Adrenal gland (tissue), 12 donors: ENCODE data around the gene CAMTA1. TPM values are rescaled to one million over a fixed set of nuclear protein-coding genes. Genes with fewer than 3 reads are reported as not detected.
A peak's percentile ranks its signal among the peaks of the same experiment; 100 is the strongest.

Experiments
- DNase-seq, 7 donors: peaks; one replicate each; pipeline ENCODE4 v3.0.0-alpha.2; 2019 to 2020
- H3K27ac ChIP-seq, 5 donors: fragments of 200-600 bp; sonication (generic) in 4 of 5; 1 replicate in 3 of 5; 2 replicates in 2 of 5; pipeline versions ENCODE4 v1.5.1 to v1.8.0; 2016 to 2020; ENCODE audit warnings: mild to moderate bottlenecking in 1 of 5
- H3K27me3 ChIP-seq: fragments of 200-600 bp; 2 replicates; pipeline ENCODE4 v1.8.0; 2021
- H3K36me3 ChIP-seq, 2 donors: fragments of 200-600 bp; replicated peaks in 1 of 2; 1 replicate in 1 of 2; 2 replicates in 1 of 2; pipeline versions ENCODE4 v1.5.1 to v1.8.0; 2018 to 2022
- H3K4me1 ChIP-seq, 2 donors: fragments of 200-600 bp; replicated peaks in 1 of 2; 1 replicate in 1 of 2; 2 replicates in 1 of 2; pipeline versions ENCODE4 v1.5.1 to v1.8.0; 2018 to 2021
- H3K4me3 ChIP-seq, 4 donors: fragments of 200-600 bp; sonication (generic) in 3 of 4; one replicate each; pipeline ENCODE4 v1.5.1; 2016 to 2018
- H3K9me3 ChIP-seq, 3 donors: fragments of 200-600 bp; sonication (generic) in 1 of 3; replicated peaks in 1 of 3; 1 replicate in 2 of 3; 2 replicates in 1 of 3; pipeline versions ENCODE4 v1.5.1 to v1.8.0; 2016 to 2021
- CTCF ChIP-seq, 6 experiments: fragments of 450-650 bp in 4 of 6; fragments of 200-600 bp in 2 of 6; sonication (generic) in 1 of 6; IDR thresholded peaks; 1 replicate in 5 of 6; 2 replicates in 1 of 6; pipeline versions ENCODE4 v1.5.1 to v1.8.0; 2016 to 2021; ENCODE audit warnings: antibody characterized with exemption in 6 of 6, mild to moderate bottlenecking in 2 of 6, moderate library complexity in 1 of 6
- POLR2A ChIP-seq, 2 donors: fragments of 450-650 bp; IDR thresholded peaks; one replicate each; pipeline ENCODE4 v1.6.1; 2017; ENCODE audit warnings: antibody characterized with exemption in 2 of 2, mild to moderate bottlenecking in 2 of 2, moderate library complexity in 1 of 2
- whole genome bisulfite sequencing, 4 donors: extraction: QIAGEN DNeasy Blood & Tissue Kit in 2 of 4; methylation state at CpG; one replicate each; pipeline versions ENCODE4 v1.1.5 to v1.1.7; 2013 to 2017; 5-methylcytosine and 5-hydroxymethylcytosine counted together
- intact Hi-C, 2 donors: fragments of 100-400 bp; cut with DNase I; formaldehyde crosslinking; loops; one replicate each; pipeline versions ENCODE4 v1.14.1 to v1.15.0; 2022 to 2023
- polyA plus RNA-seq, 3 donors: library from polyadenylated mRNA; stranded (reverse); fragments of 200-250 nt in 2 of 3; fragments of 350-450 nt in 1 of 3; fragmentation: Illumina TruSeq in 1 of 3; extraction: RNeasy Lipid Tissue Mini Kit (QIAGEN cat#74804) in 1 of 3; gene quantifications; one replicate each; pipeline ENCODE4 v1.2.3, GENCODE V29; 2013 to 2014
- total RNA-seq, 9 donors: library from RNA; depleted of rRNA in 4 of 9; stranded (reverse); fragments of >200 nt in 4 of 9; fragments of 120-200 nt in 1 of 9; fragmentation: NEBNext Ultra II Directional in 1 of 9; extraction: Animal tissue kit (Norgen Biotek cat#: 25700) in 1 of 9; gene quantifications; one replicate each; pipeline versions ENCODE4 v1.1.0 to v1.2.4, GENCODE V29; 2013 to 2023
- donor health status: healthy with polysubstance abuse.
- donor health status: Bipolar disorder and iron deficiency.
- donor health status: DM: yes; HTN: yes; CAD: no.
- donor health status: DM: no; HTN: no; CAD: no.
- donor health status: DM: no; HTN: no; CAD: no.
- donor health status: DM: yes; HTN: yes; CAD: no.

Gene CAMTA1
- total and polyA plus RNA-seq, 12 donors = 62.9 to 141 (median 96.9) TPM

GRCh38 chr1:7623842-7624241, 838.6 kb downstream of the CAMTA1 start:
- intact Hi-C loops = no loop called here
- Histone ChIP-seq H3K36me3 (no peaks in the 10 kb centered on the region), H3K4me3 (no peak overlapping the region), H3K4me1 (no peaks in the 10 kb centered on the region), H3K9me3 (no peaks in the 10 kb centered on the region), H3K27ac (no peak overlapping the region), H3K27me3 (no peaks in the 10 kb centered on the region)
- no peak for DNase-seq
- WGBS, 4 donors = 70 to 82% (median 75%) methylated on average over 8 of the region's 8 CpGs
- TF ChIP-seq CTCF (IDR thresholded peaks at IDR 0.05) = no peak
- no peak for TF ChIP-seq POLR2A (IDR thresholded peaks at IDR 0.05)

GRCh38 chr1:7624791-7625355, 839.6 kb downstream of the CAMTA1 start:
- Histone ChIP-seq H3K27ac (no peak overlapping the region), H3K4me1 (no peaks in the 10 kb centered on the region), H3K9me3 (no peaks in the 10 kb centered on the region), H3K36me3 (no peaks in the 10 kb centered on the region), H3K27me3 (no peaks in the 10 kb centered on the region), H3K4me3 (no peak overlapping the region)
- intact Hi-C loops = no loop called here
- 76 to 84% (median 81%) methylated on average over 5 to 7 of the region's 7 CpGs for WGBS, 4 donors
- DNase-seq = no peak
- no peak for TF ChIP-seq POLR2A (IDR thresholded peaks at IDR 0.05)
- no peak for TF ChIP-seq CTCF (IDR thresholded peaks at IDR 0.05)

- no peak overlapping the region for H3K27ac ChIP-seq
- no peaks in the 10 kb centered on the region for H3K9me3 ChIP-seq
- no peak for TF ChIP-seq POLR2A (IDR thresholded peaks at IDR 0.05)
- no peak for TF ChIP-seq CTCF (IDR thresholded peaks at IDR 0.05)
- no peak overlapping the region for H3K4me3 ChIP-seq
- no peaks in the 10 kb centered on the region for H3K4me1 ChIP-seq
- 84 to 94% (median 86%) methylated on average over 9 to 12 of the region's 12 CpGs for WGBS, 4 donors
- no peaks in the 10 kb centered on the region for H3K27me3 ChIP-seq
- DNase-seq = no peak
- intact Hi-C loops = no loop called here
- no peaks in the 10 kb centered on the region for H3K36me3 ChIP-seq
Observed at GRCh38 chr1:7625401-7625800, 840.1 kb downstream of the CAMTA1 start.

- intact Hi-C loops = no loop called here
- WGBS, 4 donors = 60 to 88% (median 72%) methylated on average over 1 to 4 of the region's 4 CpGs
- Histone ChIP-seq H3K9me3 (no peaks in the 10 kb centered on the region), H3K4me3 (no peak overlapping the region), H3K27me3 (no peaks in the 10 kb centered on the region), H3K27ac (peak overlapping the region in 1 of 5 donors; percentile 69), H3K4me1 (no peaks in the 10 kb centered on the region), H3K36me3 (no peaks in the 10 kb centered on the region)
- no peak for TF ChIP-seq CTCF (IDR thresholded peaks at IDR 0.05)
- TF ChIP-seq POLR2A (IDR thresholded peaks at IDR 0.05) = no peak
- DNase-seq = no peak
Observed at GRCh38 chr1:7628273-7628672, 843.0 kb downstream of the CAMTA1 start.
